SK-N-SH (cell line): ENCODE results near the gene KPTN. TPM values are rescaled to one million over a fixed set of nuclear protein-coding genes. Genes with fewer than 3 reads are reported as not detected.

Source experiments
- CTCF ChIA-PET: fragments of 300-600, 350-600 bp; formaldehyde crosslinking; extraction: SDS; loops from one replicate; lab custom pipeline; 2021; lab: Yijun Ruan, JAX
- POLR2A ChIA-PET: fragments of 350-600 bp; sonication (Branson Sonifier 250); formaldehyde crosslinking; extraction: SDS; loops from one replicate; lab custom pipeline; 2020; ENCODE audit warnings: antibody characterized with exemption, inconsistent platforms; lab: Yijun Ruan, JAX
- DNase-seq: peaks from one replicate; pipeline ENCODE4 v3.0.0; 2012
- H2AFZ ChIP-seq: fragments of 200-600 bp; sonication (generic); 2 replicates; pipeline ENCODE4 v1.8.1; 2016; ENCODE audit warnings: antibody characterized with exemption, mild to moderate bottlenecking, low read depth
- H3F3A ChIP-seq: fragments of 200-600 bp; sonication (generic); replicated peaks from 2 replicates; pipeline ENCODE3; 2016; ENCODE audit warnings: antibody characterized with exemption, mild to moderate bottlenecking; ENCODE audit not compliant: insufficient read depth
- H3K27ac ChIP-seq, 2 experiments: fragments of 200-500 bp in 1 of 2; fragments of 200-600 bp in 1 of 2; sonication (Bioruptor generic) in 1 of 2; sonication (generic), shearing (Covaris generic) in 1 of 2; 2 replicates each; pipeline versions ENCODE4 v1.5.1 to v1.6.1; 2014 to 2016; ENCODE audit warnings: low read depth in 2 of 2, inconsistent platforms in 1 of 2, low read length in 1 of 2, mild to moderate bottlenecking in 1 of 2, mixed read lengths in 1 of 2
- H3K27me3 ChIP-seq: fragments of 200-600 bp; sonication (generic), shearing (Covaris generic); 2 replicates; pipeline ENCODE4 v1.6.1; 2016; ENCODE audit warnings: mixed run types; ENCODE audit not compliant: insufficient read depth
- H3K36me3 ChIP-seq, 2 experiments: fragments of 200-500 bp in 1 of 2; fragments of 200-600 bp in 1 of 2; sonication (Bioruptor generic) in 1 of 2; sonication (generic) in 1 of 2; replicated peaks in 1 of 2; 2 replicates each; pipeline versions ENCODE3 to v1.5.1; 2014 to 2016; ENCODE audit warnings: low read length in 1 of 2, mild to moderate bottlenecking in 1 of 2; ENCODE audit not compliant: insufficient read depth in 2 of 2, control insufficient read depth in 1 of 2
- H3K4me1 ChIP-seq, 2 experiments: fragments of 200-500 bp in 1 of 2; fragments of 200-600 bp in 1 of 2; sonication (Bioruptor generic) in 1 of 2; sonication (generic), shearing (Covaris generic) in 1 of 2; 2 replicates each; pipeline versions ENCODE4 v1.5.1 to v1.6.1; 2014 to 2016; ENCODE audit warnings: low read depth in 1 of 2, low read length in 1 of 2, mixed run types in 1 of 2; ENCODE audit not compliant: insufficient read depth in 2 of 2, control insufficient read depth in 1 of 2
- H3K4me2 ChIP-seq: fragments of 200-600 bp; sonication (generic), shearing (Covaris generic); 2 replicates; pipeline ENCODE4 v1.6.1; 2017; ENCODE audit warnings: mixed run types
- H3K4me3 ChIP-seq, 2 experiments: fragments of 200-500 bp in 1 of 2; fragments of 200-600 bp in 1 of 2; sonication (Bioruptor generic) in 1 of 2; sonication (generic), shearing (Covaris generic) in 1 of 2; 2 replicates each; pipeline versions ENCODE4 v1.5.1 to v1.8.1; 2014 to 2016; ENCODE audit warnings: low read depth in 2 of 2, inconsistent platforms in 1 of 2, low read length in 1 of 2, mild to moderate bottlenecking in 1 of 2, mixed read lengths in 1 of 2, moderate library complexity in 1 of 2
- H3K79me2 ChIP-seq: fragments of 200-600 bp; sonication (generic); 2 replicates; pipeline ENCODE4 v1.8.1; 2017; ENCODE audit warnings: mild to moderate bottlenecking; ENCODE audit not compliant: insufficient read depth
- H3K9ac ChIP-seq: fragments of 200-600 bp; sonication (generic); 2 replicates; pipeline ENCODE4 v1.6.1; 2017; ENCODE audit warnings: mixed run types
- H3K9me2 ChIP-seq: fragments of 200-600 bp; sonication (generic); 2 replicates; pipeline ENCODE4 v1.6.1; 2017; ENCODE audit warnings: mixed run types
- H3K9me3 ChIP-seq: fragments of 200-600 bp; sonication (generic); 2 replicates; pipeline ENCODE4 v1.6.1; 2017; ENCODE audit warnings: mixed run types, mild to moderate bottlenecking, moderate library complexity
- H4K20me1 ChIP-seq: fragments of 200-600 bp; sonication (generic); 2 replicates; pipeline ENCODE4 v1.6.1; 2017; ENCODE audit warnings: mild to moderate bottlenecking, mixed run types; ENCODE audit not compliant: insufficient read depth
- CHD2 ChIP-seq: fragments of 150-350 bp; IDR thresholded peaks from 2 replicates; pipeline ENCODE4 v1.6.1; 2018; ENCODE audit warnings: low read length; ENCODE audit not compliant: partially characterized antibody
- EP300 ChIP-seq, 2 experiments: IDR thresholded peaks; 2 replicates each; pipeline versions ENCODE4 v1.4.0 to v1.6.1; 2012; ENCODE audit warnings: borderline replicate concordance in 1 of 2, low read depth in 1 of 2, low read length in 1 of 2
- MAX ChIP-seq: IDR thresholded peaks from 2 replicates; pipeline ENCODE4 v1.4.0; 2012; ENCODE audit warnings: low read depth
- NFIC ChIP-seq: IDR thresholded peaks from 2 replicates; pipeline ENCODE4 v1.4.0; 2012; ENCODE audit warnings: borderline replicate concordance
- RCOR1 ChIP-seq: fragments of 150-350 bp; IDR thresholded peaks from 2 replicates; pipeline ENCODE4 v1.6.1; 2017; ENCODE audit warnings: antibody characterized with exemption, low read length
- REST ChIP-seq: IDR thresholded peaks from 2 replicates; pipeline ENCODE4 v1.6.1; 2012; ENCODE audit warnings: mild to moderate bottlenecking, low read depth, low read length, moderate library complexity
- USF2 ChIP-seq: fragments of 150-350 bp; IDR thresholded peaks from 2 replicates; pipeline ENCODE4 v1.6.1; 2017; ENCODE audit warnings: antibody characterized with exemption, low read length, low read depth, borderline replicate concordance
- WGBS: methylation state at CpG from one replicate; pipeline ENCODE4 v1.1.6; 2017; ENCODE audit warnings: low lambda C conversion rate; 5-methylcytosine and 5-hydroxymethylcytosine counted together
- polyA plus RNA-seq, 3 experiments: library from polyadenylated mRNA; depleted of rRNA; stranded (reverse); fragments of >200 nt; gene quantifications; 2 replicates each; pipeline ENCODE4 v1.2.3, GENCODE V29; 2012
- TF ChIP-seq, protein P1 (sequence below): fragments of 150-350 bp; IDR thresholded peaks from 2 replicates; pipeline ENCODE4 v1.6.1; 2016; ENCODE audit warnings: mild to moderate bottlenecking, low read depth, low read length

KPTN gene
- polyA plus RNA-seq, 1 of the 3 experiments (the other 2 are of a cell fraction), result 15.8 TPM

DNA sequence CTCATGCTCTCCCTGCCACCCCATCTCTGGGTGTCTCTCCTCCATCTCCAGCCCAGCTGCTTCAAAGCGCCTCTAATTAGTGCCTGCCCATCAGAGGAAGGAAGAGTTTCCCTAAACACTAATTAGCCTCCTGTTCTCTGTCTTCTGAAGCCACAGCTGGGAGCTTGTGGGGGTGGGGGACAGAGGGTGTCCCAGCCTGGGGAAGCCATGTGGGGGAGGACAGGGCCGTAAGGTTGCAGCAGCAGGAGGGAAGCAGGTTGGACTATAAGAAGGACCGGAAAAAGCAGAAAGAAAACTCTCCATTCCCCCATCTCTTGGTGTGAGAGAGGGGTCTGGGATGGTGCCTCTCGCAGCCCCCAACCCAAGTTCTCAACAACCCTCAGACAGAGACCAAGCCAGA lies 38.5 kb downstream of the KPTN start:
- Histone ChIP-seq H2AFZ (peak overlapping the region; percentile 76; the same call in 1 of the 2 replicates), H3K27me3 (no peaks in the 10 kb centered on the region; the same call in 1 of the 2 replicates), H3F3A (peaks cover 4% of the 10 kb centered on the region), H3K9me2 (no peaks in the 10 kb centered on the region), H3K36me3 (no peaks in the 10 kb centered on the region), H3K9me3 (no peaks in the 10 kb centered on the region), H3K4me1 (peaks cover 0 to 9% of the 10 kb centered on the region in 2 experiments; a peak in 2 of 4 replicates), H4K20me1 (0 out of 2 replicates have a peak, but pooled peaks cover 3% of the 10 kb centered on the region), H3K27ac (no peak overlapping the region), H3K4me3 (peak overlapping the region in 1 of 2 experiments; percentile 43; a peak in 2 of 4 replicates), H3K9ac (no peak overlapping the region), H3K4me2 (peak overlapping the region; percentile 67), H3K79me2 (no peaks in the 10 kb centered on the region)
- CTCF ChIA-PET, result interaction anchor here (1.0 to 8.4 kb wide), 9 partner anchors 10 to 298 kb away, joined by 3 to 80 read pairs (median 6); partner anchors contain the start of genes EHD2 and KPTN
- 43% methylated on average over 4 of the region's 4 CpGs for WGBS
- POLR2A ChIA-PET, result interaction anchor here (0.6 to 1.5 kb wide), 3 partner anchors 9 to 16 kb away, joined by 3 to 5 read pairs (median 4); no protein-coding TSS in a partner anchor
- no peak for DNase-seq
- no peak for TF ChIP-seq CHD2
- peak; percentile 26; the same call in 1 of the 2 replicates for TF ChIP-seq RCOR1

DNA sequence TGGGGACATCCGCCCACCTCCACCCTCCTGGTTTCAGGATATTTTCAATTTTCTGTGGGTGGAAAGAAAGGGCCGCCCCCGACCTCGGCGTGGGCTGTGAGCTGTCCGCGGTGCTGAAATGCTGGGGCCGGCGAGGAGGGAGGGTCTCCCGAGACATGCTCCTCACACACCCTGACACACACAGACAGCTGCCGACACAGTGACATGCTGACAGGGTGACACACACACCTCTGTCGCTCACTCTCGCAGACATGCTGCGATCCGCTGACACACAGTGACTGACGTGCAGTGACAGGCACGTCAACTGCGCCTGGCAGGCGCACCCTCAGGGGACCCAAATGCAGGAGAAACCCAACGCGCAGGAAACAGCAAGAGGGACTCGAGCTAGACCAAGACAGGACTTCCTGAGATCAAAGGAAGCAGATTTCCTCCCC lies 39.6 kb downstream of the KPTN start:
- H3K4me3 ChIP-seq, result no peak overlapping the region
- no peak for DNase-seq
- H3K9ac ChIP-seq, result no peak overlapping the region
- WGBS, result 76% methylated on average over 14 of the region's 22 CpGs
- H3K4me2 ChIP-seq, result no peak overlapping the region
- H3K9me2 ChIP-seq, result no peaks in the 10 kb centered on the region
- H3K27ac ChIP-seq, result no peak overlapping the region
- peaks cover 0 to 9% of the 10 kb centered on the region in 2 experiments; a peak in 2 of 4 replicates for H3K4me1 ChIP-seq
- H3K36me3 ChIP-seq, result no peaks in the 10 kb centered on the region
- CTCF ChIA-PET, result interaction anchor here (1.1 to 8.4 kb wide), 4 partner anchors 9 to 299 kb away, joined by 3 to 80 read pairs (median 24); partner anchors contain the start of gene KPTN
- no peaks in the 10 kb centered on the region for H3K9me3 ChIP-seq
- H3K79me2 ChIP-seq, result no peaks in the 10 kb centered on the region
- TF ChIP-seq MAX (no peak), REST (peak; percentile 95)
- H3K27me3 ChIP-seq, result no peaks in the 10 kb centered on the region; the same call in 1 of the 2 replicates
- H3F3A ChIP-seq, result peaks cover 4% of the 10 kb centered on the region
- H4K20me1 ChIP-seq, result 0 out of 2 replicates have a peak, but pooled peaks cover 3% of the 10 kb centered on the region
- H2AFZ ChIP-seq, result no peak overlapping the region
- POLR2A ChIA-PET, result no interaction called here

- H3K27ac ChIP-seq, result no peak overlapping the region
- no peaks in the 10 kb centered on the region for H3K9me3 ChIP-seq
- ChIA-PET POLR2A (no interaction called here), CTCF (interaction anchor here (1.1 to 8.4 kb wide), 3 partner anchors 8 to 255 kb away, joined by 4 to 80 read pairs (median 32); partner anchors contain the start of gene KPTN)
- H3K4me2 ChIP-seq, result no peak overlapping the region
- no peak overlapping the region for H3K4me3 ChIP-seq
- no peaks in the 10 kb centered on the region; the same call in 1 of the 2 replicates for H3K27me3 ChIP-seq
- H3K9me2 ChIP-seq, result no peaks in the 10 kb centered on the region
- 45% methylated on average over 11 of the region's 12 CpGs for WGBS
- peaks cover 4% of the 10 kb centered on the region for H3F3A ChIP-seq
- H4K20me1 ChIP-seq, result 0 out of 2 replicates have a peak, but pooled peaks cover 3% of the 10 kb centered on the region
- DNase-seq, result no peak
- TF ChIP-seq NFIC, result no peak
- no peak for TF ChIP-seq EP300 (IDR thresholded peaks at IDR 0.05; ENCODE audit: borderline replicate concordance in 1 of 2, low read depth in 1 of 2, low read length in 1 of 2)
- TF ChIP-seq, protein P1, sequence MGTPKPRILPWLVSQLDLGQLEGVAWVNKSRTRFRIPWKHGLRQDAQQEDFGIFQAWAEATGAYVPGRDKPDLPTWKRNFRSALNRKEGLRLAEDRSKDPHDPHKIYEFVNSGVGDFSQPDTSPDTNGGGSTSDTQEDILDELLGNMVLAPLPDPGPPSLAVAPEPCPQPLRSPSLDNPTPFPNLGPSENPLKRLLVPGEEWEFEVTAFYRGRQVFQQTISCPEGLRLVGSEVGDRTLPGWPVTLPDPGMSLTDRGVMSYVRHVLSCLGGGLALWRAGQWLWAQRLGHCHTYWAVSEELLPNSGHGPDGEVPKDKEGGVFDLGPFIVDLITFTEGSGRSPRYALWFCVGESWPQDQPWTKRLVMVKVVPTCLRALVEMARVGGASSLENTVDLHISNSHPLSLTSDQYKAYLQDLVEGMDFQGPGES, result no peak
- no peak for TF ChIP-seq USF2
- no peaks in the 10 kb centered on the region for H3K79me2 ChIP-seq
- H3K9ac ChIP-seq, result no peak overlapping the region
- H3K4me1 ChIP-seq, result peaks cover 0 to 9% of the 10 kb centered on the region in 2 experiments; a peak in 2 of 4 replicates
- no peak overlapping the region for H2AFZ ChIP-seq
- H3K36me3 ChIP-seq, result no peaks in the 10 kb centered on the region
Measured at GRCh38 chr19:47443331-47443730, 40.7 kb downstream of the KPTN start.
